Subcutaneous abdominal adipose tissue (tissue), 5 donors: ENCODE measurements around the gene UTS2B.

ENCODE experiments used
- H3K27ac ChIP-seq: one replicate; pipeline ENCODE4 v1.7.0; 2013; ENCODE audit warnings: low read depth, mild to moderate bottlenecking, inconsistent platforms, low read length, moderate library complexity
- H3K27me3 ChIP-seq, 5 donors: one replicate each; pipeline ENCODE4 v1.7.0; 2013; ENCODE audit warnings: low read length in 5 of 5, inconsistent platforms in 1 of 5; ENCODE audit not compliant: control insufficient read depth in 5 of 5, insufficient read depth in 4 of 5
- H3K36me3 ChIP-seq, 5 donors: one replicate each; pipeline ENCODE4 v1.7.0; 2013; ENCODE audit warnings: low read length in 5 of 5; ENCODE audit not compliant: control insufficient read depth in 5 of 5, insufficient read depth in 5 of 5
- H3K4me1 ChIP-seq, 5 donors: one replicate each; pipeline ENCODE4 v1.7.0; 2013; ENCODE audit warnings: low read length in 5 of 5, mild to moderate bottlenecking in 3 of 5, moderate library complexity in 1 of 5; ENCODE audit not compliant: control insufficient read depth in 5 of 5, insufficient read depth in 5 of 5
- H3K4me3 ChIP-seq, 5 donors: one replicate each; pipeline ENCODE4 v1.7.0; 2013; ENCODE audit warnings: low read length in 5 of 5, low read depth in 1 of 5
- H3K9ac ChIP-seq, 5 donors: one replicate each; pipeline ENCODE4 v1.7.0; 2013; ENCODE audit warnings: low read length in 5 of 5, mild to moderate bottlenecking in 4 of 5, moderate library complexity in 3 of 5
- H3K9me3 ChIP-seq, 5 donors: one replicate each; pipeline ENCODE4 v1.7.0; 2013; ENCODE audit warnings: low read length in 5 of 5; ENCODE audit not compliant: control insufficient read depth in 5 of 5
- donor health status: healthy.
- donor health status: healthy.
- donor health status: healthy.
- donor health status: healthy.
- donor health status: healthy.

UTS2B gene

GRCh38 chr3:191263850-191264249 is 66.5 kb downstream of the UTS2B start:
- Histone ChIP-seq H3K9me3 (peaks cover 0 to 3% (median 0%) of the 10 kb centered on the region in 5 donors), H3K4me3 (no peak overlapping the region), H3K27ac (no peak overlapping the region), H3K27me3 (no peaks in the 10 kb centered on the region), H3K9ac (no peak overlapping the region), H3K4me1 (peaks cover 0 to 5% (median 0%) of the 10 kb centered on the region in 5 donors), H3K36me3 (no peaks in the 10 kb centered on the region)

GRCh38 chr3:191263365-191263764 is 67.0 kb downstream of the UTS2B start:
- Histone ChIP-seq H3K4me3 (peak overlapping the region in 1 of 5 donors; percentile 49), H3K27ac (no peak overlapping the region), H3K4me1 (peaks cover 0 to 5% (median 0%) of the 10 kb centered on the region in 5 donors), H3K36me3 (no peaks in the 10 kb centered on the region), H3K9ac (no peak overlapping the region), H3K27me3 (no peaks in the 10 kb centered on the region), H3K9me3 (peaks cover 0 to 3% (median 0%) of the 10 kb centered on the region in 5 donors)

GRCh38 chr3:191262650-191263049 is 67.7 kb downstream of the UTS2B start:
- H3K4me1 ChIP-seq: peaks cover 0 to 5% (median 0%) of the 10 kb centered on the region in 5 donors
- no peak overlapping the region for H3K27ac ChIP-seq

GRCh38 chr3:191261304-191261638 is 69.1 kb downstream of the UTS2B start:
- no peaks in the 10 kb centered on the region for H3K9me3 ChIP-seq
- H3K27me3 ChIP-seq: no peaks in the 10 kb centered on the region
- H3K27ac ChIP-seq: no peak overlapping the region
- no peak overlapping the region for H3K9ac ChIP-seq
- no peak overlapping the region for H3K4me3 ChIP-seq
- H3K4me1 ChIP-seq: peaks cover 0 to 5% (median 0%) of the 10 kb centered on the region in 5 donors
- no peaks in the 10 kb centered on the region for H3K36me3 ChIP-seq

More at GRCh38 chr3:191262650-191263049, 67.7 kb downstream of the UTS2B start:
- H3K36me3 ChIP-seq: no peaks in the 10 kb centered on the region
- H3K4me3 ChIP-seq: no peak overlapping the region
- H3K9me3 ChIP-seq: no peaks in the 10 kb centered on the region
- no peak overlapping the region for H3K9ac ChIP-seq
- no peaks in the 10 kb centered on the region for H3K27me3 ChIP-seq

GRCh38 chr3:191260431-191261303 is 69.7 kb downstream of the UTS2B start:
- Histone ChIP-seq H3K9ac (no peak overlapping the region), H3K4me1 (peaks cover 0 to 5% (median 0%) of the 10 kb centered on the region in 5 donors), H3K36me3 (no peaks in the 10 kb centered on the region), H3K27me3 (no peaks in the 10 kb centered on the region), H3K9me3 (no peaks in the 10 kb centered on the region), H3K4me3 (no peak overlapping the region), H3K27ac (no peak overlapping the region)

GRCh38 chr3:191259486-191259885 is 70.8 kb downstream of the UTS2B start:
- H3K9ac ChIP-seq: no peak overlapping the region
- no peaks in the 10 kb centered on the region for H3K36me3 ChIP-seq
- peak overlapping the region in 1 of 5 donors; percentile 57 for H3K4me3 ChIP-seq
- H3K9me3 ChIP-seq: no peaks in the 10 kb centered on the region
- H3K27ac ChIP-seq: no peak overlapping the region
- H3K27me3 ChIP-seq: no peaks in the 10 kb centered on the region
- peaks cover 0 to 5% (median 0%) of the 10 kb centered on the region in 5 donors for H3K4me1 ChIP-seq

- Histone ChIP-seq H3K4me1 (peaks cover 0 to 4% (median 0%) of the 10 kb centered on the region in 5 donors), H3K9ac (no peak overlapping the region), H3K27me3 (no peaks in the 10 kb centered on the region), H3K36me3 (no peaks in the 10 kb centered on the region), H3K4me3 (no peak overlapping the region), H3K9me3 (no peaks in the 10 kb centered on the region), H3K27ac (no peak overlapping the region)
These were observed 73.0 kb downstream of the UTS2B start for GRCh38 chr3:191257286-191257685.

GRCh38 chr3:191256405-191256804 is 73.9 kb downstream of the UTS2B start:
- H3K9me3 ChIP-seq: no peaks in the 10 kb centered on the region
- H3K4me1 ChIP-seq: peaks cover 0 to 4% (median 0%) of the 10 kb centered on the region in 5 donors
- no peak overlapping the region for H3K9ac ChIP-seq
- H3K4me3 ChIP-seq: no peak overlapping the region
- H3K27ac ChIP-seq: no peak overlapping the region
- H3K36me3 ChIP-seq: no peaks in the 10 kb centered on the region
- H3K27me3 ChIP-seq: no peaks in the 10 kb centered on the region

- Histone ChIP-seq H3K9me3 (no peaks in the 10 kb centered on the region), H3K4me1 (peaks cover 0 to 4% (median 0%) of the 10 kb centered on the region in 5 donors), H3K27ac (no peak overlapping the region)
These were observed 75.2 kb downstream of the UTS2B start for GRCh38 chr3:191255156-191255555.

GRCh38 chr3:191254098-191254873 is 76.0 kb downstream of the UTS2B start:
- Histone ChIP-seq H3K27me3 (no peaks in the 10 kb centered on the region), H3K4me1 (peaks cover 0 to 4% (median 0%) of the 10 kb centered on the region in 5 donors), H3K9ac (no peak overlapping the region), H3K36me3 (no peaks in the 10 kb centered on the region), H3K9me3 (no peaks in the 10 kb centered on the region), H3K4me3 (no peak overlapping the region), H3K27ac (no peak overlapping the region)

More at GRCh38 chr3:191255156-191255555, 75.2 kb downstream of the UTS2B start:
- Histone ChIP-seq H3K36me3 (no peaks in the 10 kb centered on the region), H3K4me3 (no peak overlapping the region), H3K27me3 (no peaks in the 10 kb centered on the region), H3K9ac (no peak overlapping the region)
